ENCODE data around the gene NME9. TPM values are rescaled to one million over a fixed set of nuclear protein-coding genes. Genes with fewer than 3 reads are reported as not detected.

NME9 gene
- total RNA-seq, 2 donors from 2014 or later, result not detected

DNA sequence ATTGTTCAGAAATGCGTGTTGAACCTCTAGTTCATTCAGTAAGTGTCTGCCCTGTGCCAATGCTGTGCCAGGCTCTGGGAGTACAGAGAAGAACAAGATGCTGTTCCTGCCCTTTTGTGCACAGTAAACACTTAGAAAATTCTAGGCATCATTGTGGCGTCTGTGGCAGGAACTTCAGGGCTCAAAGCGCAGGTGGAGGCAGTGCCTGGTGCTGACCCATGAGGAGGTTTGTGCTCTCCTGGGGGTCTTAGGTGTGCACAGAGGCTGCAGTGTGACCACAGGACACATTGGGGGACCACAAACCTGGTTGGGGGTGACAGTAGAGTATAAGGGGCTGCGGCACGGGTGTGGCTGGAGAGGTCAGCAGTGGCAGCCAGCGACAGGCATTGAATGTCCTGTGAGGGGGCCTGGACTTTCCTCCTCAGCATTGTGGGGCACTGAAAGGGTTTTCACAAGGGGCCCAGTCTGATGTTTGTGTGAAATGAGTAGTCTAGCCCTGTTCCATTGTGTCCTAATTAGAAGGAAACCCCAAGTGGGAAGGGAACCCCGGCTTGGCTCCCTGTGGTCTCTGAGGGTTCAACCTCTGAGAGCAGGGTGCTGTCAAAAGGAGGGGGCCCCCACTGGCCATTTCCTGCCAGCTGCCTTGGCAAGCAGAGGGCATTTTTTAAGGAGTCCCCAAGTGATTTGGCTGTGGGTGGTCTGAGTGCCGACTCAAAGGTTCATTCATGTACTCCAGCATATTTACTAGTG is 39.7 kb upstream of the NME9 start:
- Mint-ChIP-seq H3K9me3 (no peaks in the 10 kb centered on the region), H3K4me3 (peak overlapping the region; percentile 5), H3K27ac (peak overlapping the region in 1 of 2 donors; percentile 64), H3K36me3 (peaks cover 6% of the 10 kb centered on the region), H3K4me1 (ENCODE audit: low read depth in 2 of 2) (peaks cover 18 to 34% of the 10 kb centered on the region in 2 donors), H3K27me3 (peaks cover 21 to 35% of the 10 kb centered on the region in 2 donors)
- DNase-seq (ENCODE audit: low spot score) (peak; percentile 67), ATAC-seq (peak; percentile 15 to 52)

DNA sequence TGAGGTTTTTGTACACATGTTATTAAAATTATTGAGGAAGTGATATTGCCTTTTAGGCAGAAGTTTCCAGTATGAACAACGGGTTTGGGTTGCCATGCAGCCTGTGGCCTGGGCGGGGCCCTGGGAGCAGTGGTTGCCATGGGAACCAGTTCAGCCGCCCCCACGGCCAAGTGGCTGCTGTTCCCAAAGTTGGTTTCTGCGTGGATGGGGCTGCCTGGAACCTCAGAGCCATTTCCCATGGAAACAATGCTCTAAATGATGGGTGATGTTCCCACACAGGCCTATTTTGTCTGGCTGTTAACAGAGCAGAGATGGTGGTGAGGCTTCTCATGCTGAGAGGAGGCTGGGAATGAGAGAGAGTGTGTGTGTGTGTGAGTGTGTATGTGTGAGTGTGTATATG is 38.3 kb upstream of the NME9 start:
- H3K27me3 Mint-ChIP-seq, result peaks cover 18 to 33% of the 10 kb centered on the region in 2 donors
- no peak overlapping the region for H3K27ac Mint-ChIP-seq
- peaks cover 18 to 34% of the 10 kb centered on the region in 2 donors for H3K4me1 Mint-ChIP-seq (ENCODE audit: low read depth in 2 of 2)
- H3K36me3 Mint-ChIP-seq, result peaks cover 6% of the 10 kb centered on the region
- DNase-seq (ENCODE audit: low spot score), result no peak
- no peak for ATAC-seq
- H3K4me3 Mint-ChIP-seq, result no peak overlapping the region
- no peaks in the 10 kb centered on the region for H3K9me3 Mint-ChIP-seq

DNA sequence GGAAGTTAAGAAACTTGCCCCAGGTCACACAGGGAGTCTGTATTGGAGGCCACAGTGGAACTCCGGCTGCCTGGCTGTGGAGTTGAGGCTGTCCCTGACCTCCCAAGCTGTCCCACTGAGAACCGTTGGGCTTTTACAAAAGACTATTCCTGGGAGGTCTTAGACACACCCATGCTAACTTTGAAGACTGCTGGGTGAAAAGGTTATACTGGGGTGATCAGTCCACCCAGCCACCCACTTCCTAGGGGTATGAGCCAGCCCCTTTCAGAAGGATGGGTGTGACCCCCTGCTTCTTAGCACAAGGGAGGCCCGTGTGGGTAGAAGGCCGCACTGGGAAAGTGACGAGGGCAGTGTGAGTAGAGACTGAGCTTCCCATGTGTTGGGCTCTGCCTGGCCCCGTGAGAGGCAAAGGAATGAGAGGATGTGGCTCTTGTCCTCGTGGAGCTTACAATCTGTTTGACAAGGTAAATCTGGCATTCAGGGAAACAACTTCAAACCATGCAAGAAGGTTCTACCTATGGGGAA is 37.7 kb upstream of the NME9 start:
- no peak overlapping the region for H3K27ac Mint-ChIP-seq
- peaks cover 18 to 34% of the 10 kb centered on the region in 2 donors for H3K4me1 Mint-ChIP-seq (ENCODE audit: low read depth in 2 of 2)
- H3K27me3 Mint-ChIP-seq, result peaks cover 15 to 33% of the 10 kb centered on the region in 2 donors
- no peak for DNase-seq (ENCODE audit: low spot score)
- ATAC-seq, result no peak
- H3K4me3 Mint-ChIP-seq, result no peak overlapping the region
- no peaks in the 10 kb centered on the region for H3K9me3 Mint-ChIP-seq
- H3K36me3 Mint-ChIP-seq, result peaks cover 6% of the 10 kb centered on the region

DNA sequence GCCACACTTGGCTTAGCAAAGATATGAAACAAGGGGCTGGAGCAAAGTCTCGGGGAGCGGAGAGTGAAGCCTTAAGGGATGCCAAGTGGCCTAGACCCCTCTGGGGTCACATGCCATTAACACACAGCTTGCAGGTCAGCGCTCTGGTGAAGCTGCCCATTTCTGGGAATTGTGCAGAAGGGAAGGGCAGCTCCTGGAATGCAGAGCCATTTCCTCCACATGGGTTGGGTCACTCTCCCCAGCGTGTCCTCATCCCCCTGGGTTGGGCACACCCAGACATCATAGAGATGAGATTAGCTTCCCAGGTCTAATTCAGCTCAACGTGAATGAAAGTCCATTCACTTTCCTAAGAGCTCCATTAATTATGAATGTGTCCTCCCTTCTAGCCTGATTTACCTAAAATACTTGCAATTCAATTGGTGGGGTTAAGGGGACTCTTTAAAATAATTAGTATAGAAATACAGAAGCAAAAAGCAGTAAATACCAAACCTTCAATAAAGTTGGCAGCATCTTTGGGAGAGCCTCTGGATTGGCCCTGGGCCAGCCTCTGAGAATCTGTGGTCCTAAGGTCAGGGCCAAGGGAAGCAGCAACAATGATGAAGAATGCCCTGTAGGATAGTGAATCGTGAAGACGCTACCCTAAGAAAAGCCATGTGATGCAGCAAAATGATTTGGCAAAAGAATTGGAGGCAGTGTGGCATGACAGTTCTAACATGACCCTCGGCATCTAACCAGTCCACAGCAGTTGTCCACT is 36.5 kb upstream of the NME9 start:
- Mint-ChIP-seq H3K36me3 (peaks cover 5% of the 10 kb centered on the region), H3K9me3 (no peaks in the 10 kb centered on the region), H3K4me1 (ENCODE audit: low read depth in 2 of 2) (peaks cover 9 to 25% of the 10 kb centered on the region in 2 donors), H3K4me3 (no peak overlapping the region), H3K27ac (no peak overlapping the region), H3K27me3 (peaks cover 11 to 24% of the 10 kb centered on the region in 2 donors)
- no peak for DNase-seq (ENCODE audit: low spot score)
- no peak for ATAC-seq

DNA sequence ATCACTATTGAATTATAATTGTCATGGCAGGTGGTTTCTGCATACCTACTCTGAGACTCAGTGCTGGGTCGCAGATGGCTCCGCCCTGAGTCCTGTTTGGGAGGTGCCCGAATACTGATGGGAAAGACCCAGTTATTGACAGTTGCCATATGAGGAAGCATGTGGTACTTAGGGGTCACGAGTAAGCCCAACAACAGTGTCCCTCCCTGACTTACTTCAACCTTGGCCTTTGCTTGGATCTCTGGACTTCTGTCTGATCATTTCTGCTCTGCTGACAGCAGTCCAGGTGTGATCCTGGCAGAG is 35.6 kb upstream of the NME9 start:
- ATAC-seq, result no peak
- no peak for DNase-seq (ENCODE audit: low spot score)
- H3K36me3 Mint-ChIP-seq, result no peaks in the 10 kb centered on the region
- H3K4me3 Mint-ChIP-seq, result no peak overlapping the region
- H3K4me1 Mint-ChIP-seq (ENCODE audit: low read depth in 2 of 2), result peaks cover 0 to 18% of the 10 kb centered on the region in 2 donors
- peaks cover 9 to 18% of the 10 kb centered on the region in 2 donors for H3K27me3 Mint-ChIP-seq
- no peaks in the 10 kb centered on the region for H3K9me3 Mint-ChIP-seq
- no peak overlapping the region for H3K27ac Mint-ChIP-seq

DNA sequence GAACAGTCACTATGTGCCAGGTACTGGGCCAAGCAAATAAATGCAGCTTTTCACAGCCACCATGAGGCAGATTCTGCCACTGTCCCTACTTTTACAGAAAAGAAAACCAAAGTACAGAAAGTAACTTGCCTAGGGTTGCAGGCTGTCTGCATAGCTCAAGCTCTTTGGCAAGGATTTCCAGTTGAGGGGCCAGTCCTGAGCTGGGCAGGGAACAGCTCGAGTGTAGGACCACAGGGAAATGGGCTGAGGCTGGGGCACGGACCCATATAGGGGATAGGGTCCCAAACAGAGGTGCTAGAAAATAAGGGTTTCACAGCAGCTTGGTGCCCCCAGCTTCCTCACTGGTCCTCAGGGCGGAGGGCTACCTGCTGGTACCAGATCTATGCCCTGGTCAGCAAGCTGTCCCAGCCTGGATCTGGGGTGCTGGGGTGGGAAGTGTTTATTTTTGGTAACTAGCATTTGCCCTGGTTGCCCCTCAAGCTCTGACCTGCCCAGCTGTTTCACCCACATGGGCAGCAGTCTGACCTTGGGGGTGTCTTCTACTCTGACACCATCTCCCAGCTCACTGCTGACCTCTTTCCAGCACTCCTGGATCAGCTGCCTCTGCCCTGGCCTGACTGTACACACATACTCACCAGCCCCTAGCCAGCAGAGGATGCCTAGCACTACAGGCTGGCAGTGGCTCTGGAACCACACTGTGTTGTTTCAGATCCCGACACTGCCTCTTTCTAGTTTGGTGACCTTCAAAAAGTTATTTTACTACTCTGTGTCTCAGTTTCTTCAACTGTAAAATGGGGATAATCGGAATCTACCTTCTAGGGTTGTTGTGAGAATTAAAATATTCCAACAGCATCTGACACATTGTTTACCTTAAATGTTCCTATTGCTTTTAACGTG is 35.0 kb upstream of the NME9 start:
- no peak for DNase-seq (ENCODE audit: low spot score)
- H3K36me3 Mint-ChIP-seq, result no peaks in the 10 kb centered on the region
- H3K9me3 Mint-ChIP-seq, result no peaks in the 10 kb centered on the region
- H3K4me3 Mint-ChIP-seq, result no peak overlapping the region
- ATAC-seq, result no peak
- H3K27ac Mint-ChIP-seq, result no peak overlapping the region
- H3K27me3 Mint-ChIP-seq, result peaks cover 9 to 18% of the 10 kb centered on the region in 2 donors
- peaks cover 0 to 13% of the 10 kb centered on the region in 2 donors for H3K4me1 Mint-ChIP-seq (ENCODE audit: low read depth in 2 of 2)

DNA sequence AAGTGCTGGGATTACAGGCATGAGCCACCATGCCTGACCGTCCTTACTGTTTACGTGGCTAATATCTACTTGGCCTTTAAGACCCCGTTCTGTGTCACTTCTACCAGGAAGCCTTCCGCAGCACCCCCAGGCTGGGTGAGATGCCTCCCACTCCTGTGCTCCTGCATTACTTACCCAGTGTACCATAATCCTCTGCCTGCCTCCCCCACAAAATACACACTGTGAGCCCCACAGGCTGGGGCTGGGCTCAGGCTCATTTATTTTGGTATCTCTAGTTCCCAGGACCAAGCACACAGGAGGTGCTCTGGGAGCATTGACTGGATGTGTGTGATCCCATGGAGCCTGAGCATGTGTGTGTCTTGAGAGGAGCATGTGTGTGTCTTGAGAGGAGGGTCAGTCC is 33.7 kb upstream of the NME9 start:
- peak overlapping the region in 1 of 2 donors; percentile 4 for H3K27ac Mint-ChIP-seq
- H3K36me3 Mint-ChIP-seq, result no peaks in the 10 kb centered on the region
- H3K4me1 Mint-ChIP-seq (ENCODE audit: low read depth in 2 of 2), result peaks cover 0 to 7% of the 10 kb centered on the region in 2 donors
- ATAC-seq (no peak), DNase-seq (ENCODE audit: low spot score) (no peak)
- peaks cover 9 to 18% of the 10 kb centered on the region in 2 donors for H3K27me3 Mint-ChIP-seq
- H3K9me3 Mint-ChIP-seq, result no peaks in the 10 kb centered on the region
- H3K4me3 Mint-ChIP-seq, result no peak overlapping the region

DNA sequence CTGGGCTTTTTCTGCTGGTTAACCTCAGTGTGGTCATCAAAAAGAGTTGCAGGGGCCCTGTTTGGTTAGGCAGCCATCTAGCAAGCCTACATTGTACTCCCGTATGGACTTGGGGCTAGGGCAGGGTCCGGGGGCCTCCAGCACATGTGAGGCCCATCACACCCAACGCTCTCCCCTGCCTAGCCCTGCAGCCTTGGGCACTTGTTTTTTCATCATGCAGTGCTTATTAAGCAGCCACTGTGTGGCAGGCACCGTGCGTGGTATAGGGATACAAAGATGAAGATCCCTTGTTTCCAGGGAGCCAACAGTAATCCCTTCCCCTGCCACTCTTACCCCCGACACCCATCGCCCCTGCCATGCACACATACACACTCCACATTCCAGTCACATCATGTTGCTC is 32.9 kb upstream of the NME9 start:
- Mint-ChIP-seq H3K4me3 (no peak overlapping the region), H3K9me3 (no peaks in the 10 kb centered on the region), H3K4me1 (ENCODE audit: low read depth in 2 of 2) (peaks cover 0 to 3% of the 10 kb centered on the region in 2 donors), H3K36me3 (no peaks in the 10 kb centered on the region), H3K27ac (no peak overlapping the region), H3K27me3 (peaks cover 7 to 12% of the 10 kb centered on the region in 2 donors)
- ATAC-seq (peak in 1 of 2 donors; percentile 47), DNase-seq (ENCODE audit: low spot score) (no peak)

DNA sequence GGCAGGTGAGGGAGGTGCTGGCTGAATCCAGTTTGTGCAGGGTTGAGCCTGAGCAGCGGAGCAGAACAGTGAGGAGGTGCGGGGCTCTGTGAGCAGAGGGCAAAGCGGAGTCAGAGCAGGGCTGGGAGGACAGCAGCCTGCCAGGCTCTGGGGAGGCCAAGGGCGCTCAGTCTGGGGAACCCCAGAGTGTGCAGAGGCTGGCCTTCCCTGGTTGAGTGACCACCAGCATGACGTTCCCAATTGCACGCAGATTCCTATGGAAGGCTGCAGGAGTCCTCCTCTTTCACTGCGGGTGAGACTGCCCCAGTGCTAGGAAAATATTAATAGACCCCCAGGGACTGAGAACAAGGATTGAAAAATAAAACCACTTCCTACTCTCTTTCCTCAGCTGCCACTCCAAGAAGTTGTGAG is 31.9 kb upstream of the NME9 start:
- peaks cover 5 to 9% of the 10 kb centered on the region in 2 donors for H3K27me3 Mint-ChIP-seq
- no peak for ATAC-seq

DNA sequence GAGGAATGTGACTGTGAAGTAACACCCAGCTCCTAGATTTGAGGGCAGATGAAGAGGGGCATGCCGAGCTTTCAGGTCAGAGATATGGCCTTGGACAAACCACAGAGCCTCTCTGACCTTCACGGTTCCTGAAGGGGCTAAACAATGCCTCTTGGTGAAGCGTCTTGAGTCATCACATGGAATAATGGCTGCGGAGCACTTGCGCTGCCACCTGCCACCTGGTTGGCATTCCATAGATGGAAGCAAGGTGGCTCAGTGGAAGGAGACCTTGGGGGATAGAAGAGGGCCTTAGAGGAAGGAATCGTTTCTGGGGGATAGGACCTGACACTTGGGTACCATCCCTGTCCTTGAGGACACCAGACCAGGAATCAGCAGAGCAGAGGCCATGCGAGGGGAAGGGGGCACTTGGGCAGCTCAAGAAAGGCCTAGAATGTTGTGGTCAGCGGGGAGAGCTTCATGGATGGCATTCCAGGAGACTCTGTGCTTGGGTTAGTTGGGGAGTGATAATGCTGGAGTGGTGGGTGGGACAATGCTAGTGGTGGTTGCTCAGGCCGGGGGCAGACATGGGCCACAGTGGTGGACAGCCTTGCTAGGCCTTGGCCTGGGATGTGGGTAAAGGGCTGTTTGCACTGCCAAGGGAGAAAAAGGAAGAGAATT is 31.3 kb upstream of the NME9 start:
- Mint-ChIP-seq H3K27me3 (peaks cover 5 to 9% of the 10 kb centered on the region in 2 donors), H3K4me3 (no peak overlapping the region), H3K27ac (no peak overlapping the region), H3K36me3 (no peaks in the 10 kb centered on the region), H3K4me1 (ENCODE audit: low read depth in 2 of 2) (no peaks in the 10 kb centered on the region), H3K9me3 (no peaks in the 10 kb centered on the region)
- ATAC-seq (no peak), DNase-seq (ENCODE audit: low spot score) (peak; percentile 39)

More for the DNA sequence above, 31.9 kb upstream of the NME9 start:
- no peak for DNase-seq (ENCODE audit: low spot score)
- H3K9me3 Mint-ChIP-seq, result no peaks in the 10 kb centered on the region
- H3K4me3 Mint-ChIP-seq, result no peak overlapping the region
- H3K27ac Mint-ChIP-seq, result no peak overlapping the region
- no peaks in the 10 kb centered on the region for H3K36me3 Mint-ChIP-seq
- H3K4me1 Mint-ChIP-seq (ENCODE audit: low read depth in 2 of 2), result no peaks in the 10 kb centered on the region

DNA sequence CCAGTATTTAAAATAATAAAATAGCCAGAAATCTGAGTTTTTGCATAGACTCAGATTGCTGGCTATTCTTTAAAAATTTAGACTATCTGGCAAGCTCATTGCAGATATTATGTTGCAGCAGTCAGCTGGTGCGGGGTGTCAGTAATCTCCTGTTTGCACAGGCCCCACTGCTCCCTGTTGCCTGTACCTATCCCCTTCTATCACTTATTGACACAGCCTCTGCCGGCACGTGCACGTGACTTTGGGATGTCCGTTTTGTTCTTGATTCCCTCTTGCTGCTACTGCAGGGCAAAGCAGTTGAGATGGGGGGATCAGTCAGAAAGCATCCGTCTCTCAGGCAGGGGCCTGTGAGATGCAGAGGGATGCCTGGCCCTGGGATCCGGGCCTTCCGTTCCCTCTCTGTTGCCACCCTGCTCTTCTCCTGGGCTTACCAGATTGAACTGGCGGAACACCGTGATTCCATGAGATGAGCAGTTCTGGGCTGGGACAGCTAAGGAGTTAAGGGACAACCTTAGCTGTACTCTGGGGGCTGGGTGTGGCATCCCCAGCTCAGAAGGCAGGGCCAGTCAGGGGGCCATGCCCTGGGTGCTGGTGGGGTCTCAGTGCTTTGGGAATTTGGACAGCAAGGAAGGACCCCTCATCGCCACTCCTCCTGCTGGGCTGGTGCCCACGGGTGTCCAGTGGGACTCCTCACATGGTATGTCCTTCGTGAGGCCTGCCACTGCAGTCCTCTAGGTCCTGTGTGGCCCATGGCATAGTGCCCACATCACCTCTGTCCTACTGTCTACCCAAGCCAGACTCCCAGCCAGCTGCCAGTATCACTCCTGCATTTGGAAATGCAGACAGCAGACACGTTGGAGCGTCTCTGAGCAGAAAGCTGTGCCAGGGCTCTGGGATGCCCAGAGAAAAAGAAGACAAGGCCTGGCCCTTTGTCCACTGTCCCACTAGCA is 30.5 kb upstream of the NME9 start:
- no peaks in the 10 kb centered on the region for H3K36me3 Mint-ChIP-seq
- DNase-seq (ENCODE audit: low spot score) (no peak), ATAC-seq (no peak)
- H3K4me1 Mint-ChIP-seq (ENCODE audit: low read depth in 2 of 2), result no peaks in the 10 kb centered on the region
- H3K9me3 Mint-ChIP-seq, result no peaks in the 10 kb centered on the region
- no peak overlapping the region for H3K4me3 Mint-ChIP-seq
- H3K27me3 Mint-ChIP-seq, result peaks cover 0 to 5% of the 10 kb centered on the region in 2 donors
- H3K27ac Mint-ChIP-seq, result no peak overlapping the region

DNA sequence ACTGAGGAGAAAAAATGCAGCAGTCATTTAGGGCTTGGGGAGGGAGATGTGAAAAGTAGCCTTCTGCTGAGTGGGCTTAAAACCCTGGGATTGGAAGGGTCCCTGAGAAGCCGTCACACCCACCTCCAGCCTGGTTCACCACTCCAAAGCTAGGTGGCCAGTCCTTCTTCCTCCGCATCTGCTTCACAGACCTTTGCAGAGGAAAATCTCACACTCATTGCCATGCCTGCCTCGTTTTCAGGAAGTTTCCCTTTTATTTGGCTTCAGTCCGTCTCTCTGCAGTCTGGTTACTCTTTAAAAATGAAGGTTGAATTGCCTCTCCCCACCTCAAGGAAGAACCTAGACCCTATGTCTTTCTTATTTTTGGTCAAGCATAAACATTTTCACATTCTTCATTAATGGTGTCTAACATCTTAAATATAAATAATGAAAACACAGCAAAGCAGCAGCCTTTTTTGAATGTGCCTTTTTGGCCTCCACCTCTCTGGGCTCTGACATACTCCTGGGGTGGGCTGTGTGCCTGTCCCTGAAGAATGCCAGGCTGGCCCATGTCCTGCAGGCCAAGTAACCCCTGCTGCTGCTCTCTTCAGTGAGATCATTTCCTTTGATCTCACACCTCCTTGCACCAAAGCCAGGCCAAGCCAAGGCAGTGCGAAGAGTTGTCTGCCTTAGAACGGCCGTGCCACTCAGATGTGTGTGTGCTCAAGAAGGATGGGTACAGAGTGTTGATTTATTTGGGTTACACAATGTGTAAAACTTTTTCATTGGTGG is 29.7 kb upstream of the NME9 start:
- DNase-seq (ENCODE audit: low spot score) (no peak), ATAC-seq (no peak)
- Mint-ChIP-seq H3K4me1 (ENCODE audit: low read depth in 2 of 2) (no peaks in the 10 kb centered on the region), H3K9me3 (no peaks in the 10 kb centered on the region), H3K27ac (no peak overlapping the region), H3K4me3 (no peak overlapping the region), H3K27me3 (no peaks in the 10 kb centered on the region), H3K36me3 (no peaks in the 10 kb centered on the region)

Measured in natural killer cell treated with Interleukin-12 subunit alpha and Interleukin-12 subunit beta and Interleukin-15 and Interleukin-18, amount 100 ng/mL, for 72 hours (primary cell).